Liver (tissue), 9 donors: ENCODE results near the gene MAF. TPM values are rescaled to one million over a fixed set of nuclear protein-coding genes. Genes with fewer than 3 reads are reported as not detected.

Source experiments
- DNase-seq: peaks from one replicate; pipeline ENCODE4 v3.0.0-alpha.2; 2017; ENCODE audit warnings: low spot score
- H3K27ac ChIP-seq, 2 donors: one replicate each; pipeline ENCODE4 v1.7.0; 2013; ENCODE audit warnings: inconsistent platforms in 2 of 2, low read length in 2 of 2, control low read depth in 1 of 2, low read depth in 1 of 2, mild to moderate bottlenecking in 1 of 2
- H3K27me3 ChIP-seq, 4 donors: one replicate each; pipeline versions ENCODE4 v1.6.1 to v1.7.0; 2013; ENCODE audit warnings: low read length in 3 of 4, inconsistent platforms in 1 of 4, mild to moderate bottlenecking in 1 of 4, moderate library complexity in 1 of 4; ENCODE audit not compliant: control insufficient read depth in 4 of 4, insufficient read depth in 4 of 4
- H3K36me3 ChIP-seq, 4 donors: one replicate each; pipeline versions ENCODE4 v1.6.1 to v1.7.0; 2013; ENCODE audit warnings: low read length in 3 of 4, mild to moderate bottlenecking in 3 of 4, low read depth in 1 of 4, moderate library complexity in 1 of 4; ENCODE audit not compliant: control insufficient read depth in 4 of 4, insufficient read depth in 3 of 4
- H3K4me1 ChIP-seq, 4 donors: one replicate each; pipeline versions ENCODE4 v1.6.1 to v1.7.0; 2013; ENCODE audit warnings: low read length in 3 of 4, mild to moderate bottlenecking in 3 of 4, moderate library complexity in 1 of 4; ENCODE audit not compliant: control insufficient read depth in 4 of 4, insufficient read depth in 4 of 4
- H3K4me3 ChIP-seq, 3 donors: one replicate each; pipeline versions ENCODE4 v1.6.1 to v1.7.0; 2013; ENCODE audit warnings: low read length in 3 of 3, control low read depth in 1 of 3, low read depth in 1 of 3, mild to moderate bottlenecking in 1 of 3
- H3K9ac ChIP-seq, 2 donors: one replicate each; pipeline ENCODE4 v1.7.0; 2013; ENCODE audit warnings: low read length in 2 of 2, mild to moderate bottlenecking in 2 of 2, moderate library complexity in 2 of 2, control low read depth in 1 of 2, low read depth in 1 of 2
- H3K9me3 ChIP-seq, 4 donors: one replicate each; pipeline versions ENCODE4 v1.6.1 to v1.7.0; 2013; ENCODE audit warnings: low read length in 3 of 4; ENCODE audit not compliant: control insufficient read depth in 4 of 4
- EGR1 ChIP-seq, 2 donors: IDR thresholded peaks; 2 replicates each; pipeline ENCODE4 v1.6.1; 2016 to 2018; ENCODE audit warnings: antibody characterized with exemption in 2 of 2, low read depth in 2 of 2
- FOXA1 ChIP-seq: IDR thresholded peaks from 2 replicates; pipeline ENCODE4 v1.6.1; 2016; ENCODE audit warnings: antibody characterized with exemption
- FOXA2 ChIP-seq: IDR thresholded peaks from 2 replicates; pipeline ENCODE4 v1.6.1; 2016; ENCODE audit warnings: antibody characterized with exemption
- GABPA ChIP-seq, 2 donors: IDR thresholded peaks in 1 of 2; conservative IDR thresholded peaks in 1 of 2; 2 replicates each; pipeline ENCODE4 v1.6.1; 2016; ENCODE audit warnings: antibody characterized with exemption in 2 of 2, mild to moderate bottlenecking in 1 of 2, moderate library complexity in 1 of 2
- HNF4A ChIP-seq, 2 donors: conservative IDR thresholded peaks; 2 replicates each; pipeline ENCODE4 v1.6.1; 2016; ENCODE audit warnings: antibody characterized with exemption in 2 of 2, mild to moderate bottlenecking in 2 of 2
- HNF4G ChIP-seq: IDR thresholded peaks from 2 replicates; pipeline ENCODE4 v1.6.1; 2016; ENCODE audit warnings: antibody characterized with exemption
- JUND ChIP-seq, 2 donors: IDR thresholded peaks; 2 replicates each; pipeline ENCODE4 v1.6.1; 2016; ENCODE audit warnings: antibody characterized with exemption in 2 of 2
- NR2F2 ChIP-seq: IDR thresholded peaks from 2 replicates; pipeline ENCODE4 v1.6.1; 2016; ENCODE audit warnings: antibody characterized with exemption
- RAD21 ChIP-seq, 2 donors: IDR thresholded peaks; 2 replicates each; pipeline ENCODE4 v1.6.1; 2016; ENCODE audit warnings: antibody characterized with exemption in 2 of 2, mild to moderate bottlenecking in 2 of 2
- RXRA ChIP-seq, 2 donors: IDR thresholded peaks; 2 replicates each; pipeline ENCODE4 v1.6.1; 2017 to 2018; ENCODE audit warnings: antibody characterized with exemption in 2 of 2, mild to moderate bottlenecking in 1 of 2
- SP1 ChIP-seq: IDR thresholded peaks from 2 replicates; pipeline ENCODE4 v1.6.1; 2018; ENCODE audit warnings: antibody characterized with exemption, mild to moderate bottlenecking
- TAF1 ChIP-seq: conservative IDR thresholded peaks from 2 replicates; pipeline ENCODE4 v1.6.1; 2016; ENCODE audit warnings: antibody characterized with exemption, mild to moderate bottlenecking
- YY1 ChIP-seq: IDR thresholded peaks from 2 replicates; pipeline ENCODE4 v1.6.1; 2016; ENCODE audit warnings: antibody characterized with exemption, mild to moderate bottlenecking
- WGBS: extraction: QIAGEN DNeasy Blood & Tissue Kit; methylation state at CpG from one replicate; pipeline ENCODE4 v1.1.7; 2013; 5-methylcytosine and 5-hydroxymethylcytosine counted together
- polyA plus RNA-seq, 2 donors: library from polyadenylated mRNA; stranded (reverse) in 1 of 2; unstranded in 1 of 2; fragments of 200-250 nt in 1 of 2; fragments of >200 nt in 1 of 2; fragmentation: Nextera tagmentation in 1 of 2; extraction: Ambion mirVana in 1 of 2; gene quantifications; one replicate each; pipeline versions ENCODE4 v1.2.1 to v1.2.3, GENCODE V29; 2013 to 2015
- total RNA-seq, 2 donors: library from RNA; depleted of rRNA; stranded (reverse); fragments of >200 nt; gene quantifications; one replicate each; pipeline ENCODE4 v1.2.3, GENCODE V29; 2014
- TF ChIP-seq, protein P1 (sequence below): fragments of 150-350 bp; IDR thresholded peaks from 2 replicates; pipeline ENCODE4 v1.5.1; 2017; ENCODE audit warnings: improper control_type of control experiment, low read depth, low read length; ENCODE audit not compliant: missing input control
- TF ChIP-seq, protein P2 (sequence below): IDR thresholded peaks from 2 replicates; pipeline ENCODE4 v1.6.1; 2016; ENCODE audit warnings: antibody characterized with exemption
- TF ChIP-seq, protein P3 (sequence below): IDR thresholded peaks from 2 replicates; pipeline ENCODE4 v1.6.1; 2016; ENCODE audit warnings: antibody characterized with exemption
- TF ChIP-seq, protein P4 (sequence below): IDR thresholded peaks from 2 replicates; pipeline ENCODE4 v1.6.1; 2016; ENCODE audit warnings: antibody characterized with exemption, mild to moderate bottlenecking
- TF ChIP-seq, protein P5 (sequence below): IDR thresholded peaks from 2 replicates; pipeline ENCODE4 v1.6.1; 2016; ENCODE audit warnings: antibody characterized with exemption
- donor health status: healthy.
- donor health status: healthy.
- donor health status: healthy.
- donor health status: healthy.
- donor health status: healthy.

MAF gene
- total and polyA plus RNA-seq, 4 donors = 9.7 to 20.9 (median 16.7) TPM

DNA sequence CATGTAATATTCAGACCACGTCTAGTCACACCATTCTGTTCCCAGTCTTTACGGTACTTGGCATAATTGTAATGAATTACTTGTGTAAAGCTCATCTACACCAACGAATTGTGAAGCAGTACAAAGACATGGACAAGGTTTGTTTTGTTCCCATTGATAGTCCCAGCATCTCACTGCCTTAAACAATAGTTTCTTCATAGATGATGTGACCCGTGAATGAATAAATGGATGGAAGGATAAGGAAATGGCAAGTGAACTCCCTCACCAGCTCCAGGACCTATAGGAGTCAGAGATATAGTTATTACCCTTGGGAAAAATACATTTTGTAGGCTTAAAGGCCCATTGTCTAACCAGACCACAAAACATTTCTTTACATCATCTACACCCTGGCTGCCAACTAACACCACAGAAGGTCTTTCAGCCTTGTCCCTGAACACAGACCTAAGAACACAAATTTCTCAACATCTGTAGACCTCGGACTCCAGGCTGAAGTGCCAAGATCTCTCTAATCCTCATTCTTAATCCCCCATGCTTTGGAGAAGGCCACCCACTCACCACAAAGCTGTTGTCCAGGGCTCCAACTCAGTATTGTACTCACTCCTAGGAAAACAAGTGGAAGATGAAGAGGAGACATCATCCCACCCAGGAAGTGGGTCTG lies 38.2 kb downstream of the MAF start:
- H3K4me3 ChIP-seq = no peak overlapping the region
- no peak for DNase-seq
- peak overlapping the region; percentile 77 to 81 for H3K27ac ChIP-seq
- H3K9ac ChIP-seq = peak overlapping the region in 1 of 2 donors; percentile 16
- no peaks in the 10 kb centered on the region for H3K9me3 ChIP-seq
- TF ChIP-seq RXRA (IDR thresholded peaks at IDR 0.05) (no peak), TAF1 (no peak)
- TF ChIP-seq, protein P1, sequence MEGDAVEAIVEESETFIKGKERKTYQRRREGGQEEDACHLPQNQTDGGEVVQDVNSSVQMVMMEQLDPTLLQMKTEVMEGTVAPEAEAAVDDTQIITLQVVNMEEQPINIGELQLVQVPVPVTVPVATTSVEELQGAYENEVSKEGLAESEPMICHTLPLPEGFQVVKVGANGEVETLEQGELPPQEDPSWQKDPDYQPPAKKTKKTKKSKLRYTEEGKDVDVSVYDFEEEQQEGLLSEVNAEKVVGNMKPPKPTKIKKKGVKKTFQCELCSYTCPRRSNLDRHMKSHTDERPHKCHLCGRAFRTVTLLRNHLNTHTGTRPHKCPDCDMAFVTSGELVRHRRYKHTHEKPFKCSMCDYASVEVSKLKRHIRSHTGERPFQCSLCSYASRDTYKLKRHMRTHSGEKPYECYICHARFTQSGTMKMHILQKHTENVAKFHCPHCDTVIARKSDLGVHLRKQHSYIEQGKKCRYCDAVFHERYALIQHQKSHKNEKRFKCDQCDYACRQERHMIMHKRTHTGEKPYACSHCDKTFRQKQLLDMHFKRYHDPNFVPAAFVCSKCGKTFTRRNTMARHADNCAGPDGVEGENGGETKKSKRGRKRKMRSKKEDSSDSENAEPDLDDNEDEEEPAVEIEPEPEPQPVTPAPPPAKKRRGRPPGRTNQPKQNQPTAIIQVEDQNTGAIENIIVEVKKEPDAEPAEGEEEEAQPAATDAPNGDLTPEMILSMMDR = no peak
- TF ChIP-seq, protein P2, sequence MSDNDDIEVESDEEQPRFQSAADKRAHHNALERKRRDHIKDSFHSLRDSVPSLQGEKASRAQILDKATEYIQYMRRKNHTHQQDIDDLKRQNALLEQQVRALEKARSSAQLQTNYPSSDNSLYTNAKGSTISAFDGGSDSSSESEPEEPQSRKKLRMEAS = no peak
- TF ChIP-seq, protein P3, sequence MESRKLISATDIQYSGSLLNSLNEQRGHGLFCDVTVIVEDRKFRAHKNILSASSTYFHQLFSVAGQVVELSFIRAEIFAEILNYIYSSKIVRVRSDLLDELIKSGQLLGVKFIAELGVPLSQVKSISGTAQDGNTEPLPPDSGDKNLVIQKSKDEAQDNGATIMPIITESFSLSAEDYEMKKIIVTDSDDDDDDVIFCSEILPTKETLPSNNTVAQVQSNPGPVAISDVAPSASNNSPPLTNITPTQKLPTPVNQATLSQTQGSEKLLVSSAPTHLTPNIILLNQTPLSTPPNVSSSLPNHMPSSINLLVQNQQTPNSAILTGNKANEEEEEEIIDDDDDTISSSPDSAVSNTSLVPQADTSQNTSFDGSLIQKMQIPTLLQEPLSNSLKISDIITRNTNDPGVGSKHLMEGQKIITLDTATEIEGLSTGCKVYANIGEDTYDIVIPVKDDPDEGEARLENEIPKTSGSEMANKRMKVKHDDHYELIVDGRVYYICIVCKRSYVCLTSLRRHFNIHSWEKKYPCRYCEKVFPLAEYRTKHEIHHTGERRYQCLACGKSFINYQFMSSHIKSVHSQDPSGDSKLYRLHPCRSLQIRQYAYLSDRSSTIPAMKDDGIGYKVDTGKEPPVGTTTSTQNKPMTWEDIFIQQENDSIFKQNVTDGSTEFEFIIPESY = no peak
- peaks cover 4 to 48% (median 36%) of the 10 kb centered on the region in 4 donors for H3K4me1 ChIP-seq
- H3K36me3 ChIP-seq = no peaks in the 10 kb centered on the region
- H3K27me3 ChIP-seq = no peaks in the 10 kb centered on the region
- 66% methylated on average over 5 of the region's 5 CpGs for WGBS

DNA sequence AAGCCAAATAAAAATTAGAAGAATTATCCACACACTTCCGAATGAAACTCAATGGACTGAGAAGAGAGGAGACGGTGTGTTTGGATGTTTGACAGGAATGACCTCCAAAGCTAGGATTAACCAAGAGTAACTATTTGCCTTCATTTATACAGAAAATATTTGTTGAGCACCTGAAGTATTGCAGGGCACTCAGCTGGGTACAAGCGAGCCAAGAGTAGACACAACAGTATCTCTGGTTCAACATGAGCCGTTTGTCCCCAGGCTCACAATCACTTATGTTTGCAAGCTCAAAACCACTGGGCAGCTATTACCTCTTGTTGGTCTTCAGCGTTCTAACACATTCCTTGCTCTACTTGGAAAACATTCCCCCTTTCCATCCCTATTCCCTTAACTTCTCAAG lies 38.8 kb downstream of the MAF start:
- Histone ChIP-seq H3K27ac (peak overlapping the region; percentile 77 to 81), H3K4me1 (peaks cover 4 to 48% (median 36%) of the 10 kb centered on the region in 4 donors), H3K9ac (peak overlapping the region in 1 of 2 donors; percentile 64), H3K9me3 (no peaks in the 10 kb centered on the region), H3K4me3 (no peak overlapping the region), H3K27me3 (no peaks in the 10 kb centered on the region), H3K36me3 (no peaks in the 10 kb centered on the region)
- TF ChIP-seq TAF1 (peak; percentile 58), NR2F2 (no peak), RXRA (IDR thresholded peaks at IDR 0.05) (peak; percentile 59 to 78), YY1 (peak; percentile 74), FOXA1 (peak; percentile 29), HNF4A (conservative IDR thresholded peaks at IDR 0.05) (peak; percentile 61 to 76), GABPA (IDR thresholded peaks at IDR 0.05 in 1 of 2, conservative IDR thresholded peaks at IDR 0.05 in 1 of 2) (no peak), SP1 (peak; percentile 68), EGR1 (IDR thresholded peaks at IDR 0.05; ENCODE audit: low read depth in 2 of 2) (no peak), HNF4G (peak; percentile 15), RAD21 (IDR thresholded peaks at IDR 0.05) (peak; percentile 29 to 55), FOXA2 (peak; percentile 59), JUND (IDR thresholded peaks at IDR 0.05) (peak in 1 of 2 donors; percentile 36)
- TF ChIP-seq, protein P4, sequence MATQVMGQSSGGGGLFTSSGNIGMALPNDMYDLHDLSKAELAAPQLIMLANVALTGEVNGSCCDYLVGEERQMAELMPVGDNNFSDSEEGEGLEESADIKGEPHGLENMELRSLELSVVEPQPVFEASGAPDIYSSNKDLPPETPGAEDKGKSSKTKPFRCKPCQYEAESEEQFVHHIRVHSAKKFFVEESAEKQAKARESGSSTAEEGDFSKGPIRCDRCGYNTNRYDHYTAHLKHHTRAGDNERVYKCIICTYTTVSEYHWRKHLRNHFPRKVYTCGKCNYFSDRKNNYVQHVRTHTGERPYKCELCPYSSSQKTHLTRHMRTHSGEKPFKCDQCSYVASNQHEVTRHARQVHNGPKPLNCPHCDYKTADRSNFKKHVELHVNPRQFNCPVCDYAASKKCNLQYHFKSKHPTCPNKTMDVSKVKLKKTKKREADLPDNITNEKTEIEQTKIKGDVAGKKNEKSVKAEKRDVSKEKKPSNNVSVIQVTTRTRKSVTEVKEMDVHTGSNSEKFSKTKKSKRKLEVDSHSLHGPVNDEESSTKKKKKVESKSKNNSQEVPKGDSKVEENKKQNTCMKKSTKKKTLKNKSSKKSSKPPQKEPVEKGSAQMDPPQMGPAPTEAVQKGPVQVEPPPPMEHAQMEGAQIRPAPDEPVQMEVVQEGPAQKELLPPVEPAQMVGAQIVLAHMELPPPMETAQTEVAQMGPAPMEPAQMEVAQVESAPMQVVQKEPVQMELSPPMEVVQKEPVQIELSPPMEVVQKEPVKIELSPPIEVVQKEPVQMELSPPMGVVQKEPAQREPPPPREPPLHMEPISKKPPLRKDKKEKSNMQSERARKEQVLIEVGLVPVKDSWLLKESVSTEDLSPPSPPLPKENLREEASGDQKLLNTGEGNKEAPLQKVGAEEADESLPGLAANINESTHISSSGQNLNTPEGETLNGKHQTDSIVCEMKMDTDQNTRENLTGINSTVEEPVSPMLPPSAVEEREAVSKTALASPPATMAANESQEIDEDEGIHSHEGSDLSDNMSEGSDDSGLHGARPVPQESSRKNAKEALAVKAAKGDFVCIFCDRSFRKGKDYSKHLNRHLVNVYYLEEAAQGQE = peak; percentile 55
- TF ChIP-seq, protein P2 = peak; percentile 65
- TF ChIP-seq, protein P3 = no peak
- TF ChIP-seq, protein P5, sequence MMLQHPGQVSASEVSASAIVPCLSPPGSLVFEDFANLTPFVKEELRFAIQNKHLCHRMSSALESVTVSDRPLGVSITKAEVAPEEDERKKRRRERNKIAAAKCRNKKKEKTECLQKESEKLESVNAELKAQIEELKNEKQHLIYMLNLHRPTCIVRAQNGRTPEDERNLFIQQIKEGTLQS = no peak
- TF ChIP-seq, protein P1 = no peak
- WGBS = 40% methylated on average over 5 of the region's 5 CpGs
- no peak for DNase-seq
